ENCODE results near the gene ADARB1.
"Not testable (repeated sequence)": the region's sequence is repeated elsewhere in the genome, so short reads cannot be mapped to it uniquely, and the experiment has no call there.

Gene ADARB1, protein sequence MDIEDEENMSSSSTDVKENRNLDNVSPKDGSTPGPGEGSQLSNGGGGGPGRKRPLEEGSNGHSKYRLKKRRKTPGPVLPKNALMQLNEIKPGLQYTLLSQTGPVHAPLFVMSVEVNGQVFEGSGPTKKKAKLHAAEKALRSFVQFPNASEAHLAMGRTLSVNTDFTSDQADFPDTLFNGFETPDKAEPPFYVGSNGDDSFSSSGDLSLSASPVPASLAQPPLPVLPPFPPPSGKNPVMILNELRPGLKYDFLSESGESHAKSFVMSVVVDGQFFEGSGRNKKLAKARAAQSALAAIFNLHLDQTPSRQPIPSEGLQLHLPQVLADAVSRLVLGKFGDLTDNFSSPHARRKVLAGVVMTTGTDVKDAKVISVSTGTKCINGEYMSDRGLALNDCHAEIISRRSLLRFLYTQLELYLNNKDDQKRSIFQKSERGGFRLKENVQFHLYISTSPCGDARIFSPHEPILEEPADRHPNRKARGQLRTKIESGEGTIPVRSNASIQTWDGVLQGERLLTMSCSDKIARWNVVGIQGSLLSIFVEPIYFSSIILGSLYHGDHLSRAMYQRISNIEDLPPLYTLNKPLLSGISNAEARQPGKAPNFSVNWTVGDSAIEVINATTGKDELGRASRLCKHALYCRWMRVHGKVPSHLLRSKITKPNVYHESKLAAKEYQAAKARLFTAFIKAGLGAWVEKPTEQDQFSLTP

DNA sequence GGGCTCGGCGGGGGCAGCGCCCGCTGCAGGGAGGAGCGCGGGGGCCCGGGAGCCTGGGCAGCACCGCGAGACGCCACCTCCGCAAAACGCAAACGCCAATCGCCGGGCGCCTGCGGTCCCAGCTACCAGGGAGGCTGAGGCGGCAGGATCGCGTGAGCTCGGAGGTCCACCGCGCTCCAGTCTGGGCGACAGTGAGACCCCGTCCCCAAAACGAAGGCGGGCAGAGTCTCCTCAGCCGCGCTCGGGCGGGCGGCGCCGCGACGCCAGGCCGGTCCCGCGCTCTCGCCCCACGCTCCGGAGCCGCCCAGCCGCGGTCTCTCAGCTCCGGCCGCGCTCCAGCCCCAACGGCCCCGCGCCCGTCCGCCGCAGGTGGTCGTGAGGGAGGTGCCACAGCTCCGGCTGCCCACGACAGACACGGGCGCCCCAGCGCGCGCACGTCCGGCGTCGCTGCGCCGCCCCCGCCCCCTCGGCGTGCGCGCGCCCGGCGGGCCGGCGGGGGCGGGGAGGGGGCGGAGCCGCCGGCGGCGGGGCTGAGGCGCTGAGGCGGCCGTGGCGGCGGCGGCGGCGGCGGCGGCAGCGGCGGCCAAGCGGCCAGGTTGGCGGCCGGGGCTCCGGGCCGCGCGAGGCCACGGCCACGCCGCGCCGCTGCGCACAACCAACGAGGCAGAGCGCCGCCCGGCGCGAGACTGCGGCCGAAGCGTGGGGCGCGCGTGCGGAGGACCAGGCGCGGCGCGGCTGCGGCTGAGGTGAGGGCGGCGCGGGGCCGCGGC lies at the start of gene ADARB1:
Gene ADARB1 (plus strand): TSS at position 533 of the 770 bp plus-strand sequence. CDS start 97,077 bp downstream, outside the sequence.
- DNase-seq (ENCODE audit: low read depth) = peak; percentile 87
- H3K4me1 ChIP-seq (ENCODE audit: control insufficient read depth, insufficient read depth, low read length) = peaks cover 17% of the 10 kb centered on the region

DNA sequence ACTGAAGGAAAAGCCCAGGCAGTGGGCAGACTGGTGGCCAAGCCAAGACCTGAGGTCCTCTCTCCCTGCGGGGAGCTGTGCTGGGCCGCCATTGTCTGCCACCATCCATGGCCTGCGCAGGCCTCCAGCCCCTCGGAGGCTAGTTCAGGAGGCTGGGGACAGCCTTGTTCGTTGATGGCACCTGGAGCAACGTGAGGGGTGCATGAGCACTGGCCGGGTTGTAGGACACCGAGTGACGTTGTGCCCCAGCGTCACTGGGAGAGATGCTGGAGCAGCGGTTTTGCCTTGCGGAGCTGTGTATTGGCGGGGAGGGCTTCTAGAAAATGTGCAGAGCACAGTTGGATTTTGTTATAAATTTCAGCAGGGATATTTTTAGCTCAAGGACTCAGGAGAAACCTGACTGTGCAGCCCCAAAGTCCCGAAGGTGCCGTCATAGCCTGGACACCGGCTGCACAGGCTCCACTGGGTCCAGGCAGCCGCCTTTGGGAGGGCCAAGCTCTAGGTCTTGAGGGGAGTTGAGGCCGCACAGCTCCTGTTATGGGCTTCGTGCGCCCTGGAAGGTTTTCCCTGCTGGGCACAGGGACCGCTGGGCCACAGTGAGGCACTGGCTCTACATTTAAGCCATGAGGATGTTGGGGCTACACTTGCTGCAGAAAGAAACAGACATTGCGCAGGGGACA lies 48.2 kb upstream of the ADARB1 start:
- Histone ChIP-seq H3K4me1 (ENCODE audit: control insufficient read depth, insufficient read depth, low read length) (peaks cover 20% of the 10 kb centered on the region), H3K9me3 (ENCODE audit: control insufficient read depth, low read length) (peaks cover 22% of the 10 kb centered on the region), H3K9ac (ENCODE audit: low read length) (no peak overlapping the region), H3K36me3 (ENCODE audit: control insufficient read depth, insufficient read depth, low read length, severe bottlenecking) (no peaks in the 10 kb centered on the region), H3K4me3 (ENCODE audit: low read length) (no peak overlapping the region), H3K27me3 (replicated peaks; ENCODE audit: control insufficient read depth, insufficient read depth, low read length) (peaks cover 2% of the 10 kb centered on the region)
- no peak for DNase-seq (ENCODE audit: low read depth)

More for the DNA sequence above, at the start of gene ADARB1:
- no peaks in the 10 kb centered on the region for H3K9me3 ChIP-seq (ENCODE audit: control insufficient read depth, low read length)
- no peaks in the 10 kb centered on the region for H3K36me3 ChIP-seq (ENCODE audit: control insufficient read depth, insufficient read depth, low read length, severe bottlenecking)
- peak within 1 kb of the TSS; percentile 92 for H3K4me3 ChIP-seq (ENCODE audit: low read length)
- H3K27me3 ChIP-seq (replicated peaks; ENCODE audit: control insufficient read depth, insufficient read depth, low read length) = no peaks in the 10 kb centered on the region
- H3K9ac ChIP-seq (ENCODE audit: low read length) = peak within 1 kb of the TSS; percentile 93

DNA sequence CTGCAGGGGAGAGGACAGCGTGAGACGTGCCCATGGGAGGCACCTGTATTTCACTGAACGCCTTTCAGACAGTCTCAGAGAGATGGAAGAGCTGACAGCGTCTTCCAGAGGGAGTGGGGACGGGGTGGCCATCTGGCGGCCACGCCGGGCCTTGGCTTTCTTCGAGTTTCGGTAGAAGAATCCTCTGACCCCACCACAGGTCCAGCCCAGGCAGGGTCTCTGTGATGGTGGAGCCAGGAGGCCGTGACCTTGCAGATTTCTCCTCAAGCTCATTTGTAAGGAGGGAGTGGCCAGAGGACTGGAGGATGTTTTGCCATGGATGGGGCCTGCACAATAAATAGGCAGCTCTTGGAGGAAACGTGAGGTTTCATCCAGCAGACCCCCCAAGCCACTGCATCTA lies 47.6 kb upstream of the ADARB1 start:
- no peak for DNase-seq (ENCODE audit: low read depth)
- peaks cover 2% of the 10 kb centered on the region for H3K27me3 ChIP-seq (replicated peaks; ENCODE audit: control insufficient read depth, insufficient read depth, low read length)
- H3K4me3 ChIP-seq (ENCODE audit: low read length) = no peak overlapping the region
- peaks cover 22% of the 10 kb centered on the region for H3K9me3 ChIP-seq (ENCODE audit: control insufficient read depth, low read length)
- no peak overlapping the region for H3K9ac ChIP-seq (ENCODE audit: low read length)
- no peaks in the 10 kb centered on the region for H3K36me3 ChIP-seq (ENCODE audit: control insufficient read depth, insufficient read depth, low read length, severe bottlenecking)
- H3K4me1 ChIP-seq (ENCODE audit: control insufficient read depth, insufficient read depth, low read length) = peaks cover 26% of the 10 kb centered on the region

DNA sequence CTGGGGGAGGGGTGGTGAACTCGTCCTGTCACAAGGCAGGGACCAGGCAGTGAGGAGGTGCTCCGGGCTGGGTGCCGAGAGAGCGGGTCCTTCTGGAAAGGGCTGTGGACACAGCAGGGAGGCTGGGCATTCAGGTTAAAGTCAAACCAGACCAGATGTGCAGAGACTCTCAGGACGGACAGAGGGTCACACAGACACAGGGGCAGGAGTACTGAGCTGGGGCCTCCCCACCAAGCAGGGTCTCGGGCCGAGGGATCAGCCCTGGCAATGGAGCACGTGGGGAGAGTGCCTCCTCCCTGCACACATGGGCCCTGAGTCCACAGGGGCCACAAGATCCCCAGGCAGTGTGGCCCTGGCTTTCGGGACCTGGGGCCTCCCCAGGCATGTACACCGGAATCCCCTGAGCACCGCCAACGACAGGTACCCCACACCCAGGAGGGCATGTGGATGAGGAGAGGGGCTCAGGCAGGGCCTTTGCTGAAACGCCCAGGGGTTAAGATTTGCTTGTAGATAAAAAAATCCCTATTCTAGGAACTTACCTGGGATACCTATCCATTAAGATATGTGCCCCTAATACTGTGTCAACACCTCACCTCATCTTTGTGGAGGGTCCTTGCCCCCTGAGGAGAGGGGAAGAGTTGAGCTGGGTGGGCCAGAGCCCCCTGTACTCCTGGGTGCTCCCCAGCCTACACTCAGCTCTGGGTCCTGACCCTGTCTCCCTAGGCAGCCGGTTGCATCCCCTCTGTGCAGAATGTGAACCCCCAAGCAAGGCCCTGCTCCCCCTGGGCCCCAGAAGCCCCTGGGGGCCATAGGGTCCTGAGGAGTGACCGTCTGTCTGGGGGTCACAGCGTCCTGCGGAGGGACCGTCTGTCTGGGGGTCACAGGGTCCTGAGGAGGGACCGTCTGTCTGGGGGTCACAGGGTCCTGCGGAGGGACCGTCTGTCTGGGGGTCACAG lies 46.9 kb upstream of the ADARB1 start:
- H3K9me3 ChIP-seq (ENCODE audit: control insufficient read depth, low read length) = peaks cover 21% of the 10 kb centered on the region
- H3K9ac ChIP-seq (ENCODE audit: low read length) = no peak overlapping the region
- no peak for DNase-seq (ENCODE audit: low read depth)
- no peaks in the 10 kb centered on the region for H3K36me3 ChIP-seq (ENCODE audit: control insufficient read depth, insufficient read depth, low read length, severe bottlenecking)
- no peak overlapping the region for H3K4me3 ChIP-seq (ENCODE audit: low read length)
- peaks cover 2% of the 10 kb centered on the region for H3K27me3 ChIP-seq (replicated peaks; ENCODE audit: control insufficient read depth, insufficient read depth, low read length)
- peaks cover 29% of the 10 kb centered on the region for H3K4me1 ChIP-seq (ENCODE audit: control insufficient read depth, insufficient read depth, low read length)

DNA sequence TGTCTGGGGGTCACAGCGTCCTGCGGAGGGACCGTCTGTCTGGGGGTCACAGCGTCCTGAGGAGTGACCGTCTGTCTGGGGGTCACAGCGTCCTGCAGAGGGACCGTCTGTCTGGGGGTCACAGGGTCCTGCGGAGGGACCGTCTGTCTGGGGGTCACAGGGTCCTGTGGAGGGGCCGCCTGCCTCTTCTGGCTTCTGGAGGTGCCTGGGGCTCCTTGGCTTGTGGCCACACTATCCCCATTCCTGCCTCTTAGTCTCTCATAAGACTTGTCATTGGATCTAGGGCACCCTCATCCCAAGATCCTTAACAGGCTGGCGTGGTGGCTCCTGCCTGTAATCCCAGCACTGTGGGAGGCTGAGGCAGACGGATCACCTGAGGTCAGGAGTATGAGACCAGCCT lies 45.7 kb upstream of the ADARB1 start:
- H3K9ac ChIP-seq (ENCODE audit: low read length); H3K36me3 ChIP-seq (ENCODE audit: control insufficient read depth, insufficient read depth, low read length, severe bottlenecking); H3K4me3 ChIP-seq (ENCODE audit: low read length); H3K9me3 ChIP-seq (ENCODE audit: control insufficient read depth, low read length); DNase-seq (ENCODE audit: low read depth); H3K27me3 ChIP-seq (replicated peaks; ENCODE audit: control insufficient read depth, insufficient read depth, low read length): not testable (repeated sequence)
- peaks cover 40% of the 10 kb centered on the region for H3K4me1 ChIP-seq (ENCODE audit: control insufficient read depth, insufficient read depth, low read length)

DNA sequence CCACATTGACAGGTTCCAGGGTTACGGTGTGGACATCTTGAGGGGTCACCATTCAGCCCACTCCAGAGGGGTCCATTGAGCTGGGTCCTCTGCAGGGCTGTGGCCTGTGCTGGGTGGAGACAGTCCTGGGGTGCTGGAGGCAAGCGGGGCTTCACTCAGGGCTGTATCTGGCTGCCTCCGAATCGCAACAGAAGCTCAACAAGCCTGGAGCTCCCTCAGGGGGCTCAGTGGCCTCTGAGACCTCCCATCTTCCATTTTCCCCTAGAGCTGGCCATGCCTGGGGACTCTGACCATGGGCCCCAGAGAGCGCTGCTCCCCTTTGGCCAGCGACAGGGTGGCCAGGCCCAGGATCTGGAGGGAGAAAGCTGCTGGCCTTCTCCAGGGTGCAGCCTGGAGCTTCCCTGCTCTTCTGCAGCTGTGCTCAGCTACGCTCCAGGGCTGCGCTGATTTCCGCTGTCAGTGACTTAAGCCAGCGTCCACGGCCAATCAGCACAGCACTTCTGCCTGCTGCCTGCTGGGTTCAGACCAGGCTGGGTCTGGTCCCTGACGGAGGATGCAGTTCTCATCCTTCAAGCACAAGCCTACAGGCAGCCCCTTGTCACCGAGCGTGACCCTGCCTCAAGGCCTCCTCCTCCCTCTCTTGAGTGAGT lies 45.0 kb upstream of the ADARB1 start:
- H3K4me3 ChIP-seq (ENCODE audit: low read length) = no peak overlapping the region
- H3K4me1 ChIP-seq (ENCODE audit: control insufficient read depth, insufficient read depth, low read length) = peaks cover 47% of the 10 kb centered on the region
- H3K36me3 ChIP-seq (ENCODE audit: control insufficient read depth, insufficient read depth, low read length, severe bottlenecking) = no peaks in the 10 kb centered on the region
- peaks cover 2% of the 10 kb centered on the region for H3K27me3 ChIP-seq (replicated peaks; ENCODE audit: control insufficient read depth, insufficient read depth, low read length)
- DNase-seq (ENCODE audit: low read depth) = no peak
- peaks cover 5% of the 10 kb centered on the region for H3K9me3 ChIP-seq (ENCODE audit: control insufficient read depth, low read length)
- H3K9ac ChIP-seq (ENCODE audit: low read length) = peak overlapping the region; percentile 75

DNA sequence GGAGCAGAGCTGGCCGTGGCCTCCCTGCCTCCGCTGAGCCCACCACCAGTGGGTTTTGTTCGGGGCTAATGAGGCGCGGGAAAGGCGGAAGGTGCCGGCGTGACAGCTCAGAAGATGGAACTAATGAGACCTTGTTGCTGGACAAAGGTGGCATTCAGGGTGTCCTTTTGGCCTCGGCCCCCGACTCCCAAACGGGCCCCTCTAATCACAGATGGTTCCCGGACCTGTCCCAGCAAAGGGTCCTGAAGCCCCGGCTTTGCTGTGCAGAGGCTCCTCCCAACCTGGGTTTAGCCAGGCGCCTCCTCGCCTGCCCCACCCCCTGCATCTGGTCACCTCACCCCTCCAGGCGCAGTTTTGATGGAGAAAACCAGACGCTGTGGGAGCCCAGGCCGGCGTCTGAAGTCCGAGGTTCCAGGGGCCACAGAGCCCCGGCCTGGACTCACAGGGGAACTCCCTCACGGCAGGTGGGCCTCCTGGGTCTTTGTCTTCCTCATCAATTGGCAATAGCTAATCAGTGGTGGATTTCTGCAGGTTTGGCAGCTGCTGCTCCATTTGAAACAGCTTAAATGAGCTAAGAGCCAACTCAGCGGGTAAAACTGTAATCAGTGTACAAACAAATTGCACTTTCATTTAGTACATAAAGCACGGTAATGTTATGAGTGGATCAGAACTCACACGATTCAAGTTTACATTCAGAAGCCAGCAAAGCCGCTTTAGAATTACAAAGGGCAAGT lies 44.3 kb upstream of the ADARB1 start:
- Histone ChIP-seq H3K4me3 (ENCODE audit: low read length) (peak overlapping the region; percentile 51), H3K36me3 (ENCODE audit: control insufficient read depth, insufficient read depth, low read length, severe bottlenecking) (no peaks in the 10 kb centered on the region), H3K9me3 (ENCODE audit: control insufficient read depth, low read length) (peaks cover 2% of the 10 kb centered on the region), H3K27me3 (replicated peaks; ENCODE audit: control insufficient read depth, insufficient read depth, low read length) (peaks cover 2% of the 10 kb centered on the region), H3K4me1 (ENCODE audit: control insufficient read depth, insufficient read depth, low read length) (peaks cover 54% of the 10 kb centered on the region), H3K9ac (ENCODE audit: low read length) (peak overlapping the region; percentile 75)
- no peak for DNase-seq (ENCODE audit: low read depth)

DNA sequence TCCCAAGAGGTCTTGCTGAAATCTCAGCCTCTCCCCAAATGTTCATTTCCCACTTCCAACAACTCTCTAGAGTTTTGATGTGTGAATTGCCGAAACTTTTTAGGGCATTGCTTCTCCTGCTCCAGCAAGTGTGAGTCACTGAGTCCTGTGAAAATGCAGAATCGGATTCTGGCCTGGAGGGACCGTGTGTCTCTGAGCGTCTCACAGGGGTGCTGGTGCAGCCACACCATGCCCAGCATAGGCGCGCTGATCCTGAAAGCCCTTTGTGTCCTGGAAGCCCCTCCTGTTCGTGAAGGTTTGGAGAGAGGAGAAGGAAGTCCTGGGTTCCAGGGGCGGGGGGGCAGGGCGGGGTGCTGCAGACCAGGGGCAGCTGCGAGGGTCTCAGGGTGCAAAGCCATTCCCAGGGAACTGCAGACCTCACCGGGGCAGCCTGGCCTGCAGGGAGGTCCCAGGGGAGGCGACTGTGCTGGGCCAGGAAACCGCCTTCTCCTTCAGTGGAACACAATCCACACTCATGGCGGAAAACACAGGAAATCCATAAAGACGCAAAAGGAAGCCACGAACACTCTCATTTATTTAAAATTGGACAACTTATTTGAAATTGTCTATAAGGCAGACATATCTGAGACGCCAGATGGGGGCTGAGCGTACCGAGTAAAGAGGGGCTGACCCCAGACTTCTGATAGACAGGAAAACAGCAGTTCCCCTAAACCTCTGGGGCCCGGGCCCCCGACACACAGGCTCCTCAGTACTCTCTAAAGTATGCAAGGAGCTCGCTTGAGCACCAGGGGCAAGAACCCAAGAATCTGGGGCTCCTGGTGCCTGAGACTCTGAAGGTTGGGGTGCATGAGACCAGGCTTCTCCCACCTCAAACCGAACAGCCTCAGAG lies 43.5 kb upstream of the ADARB1 start:
- peak overlapping the region; percentile 75 for H3K9ac ChIP-seq (ENCODE audit: low read length)
- no peaks in the 10 kb centered on the region for H3K36me3 ChIP-seq (ENCODE audit: control insufficient read depth, insufficient read depth, low read length, severe bottlenecking)
- peaks cover 2% of the 10 kb centered on the region for H3K27me3 ChIP-seq (replicated peaks; ENCODE audit: control insufficient read depth, insufficient read depth, low read length)
- peaks cover 4% of the 10 kb centered on the region for H3K9me3 ChIP-seq (ENCODE audit: control insufficient read depth, low read length)
- H3K4me1 ChIP-seq (ENCODE audit: control insufficient read depth, insufficient read depth, low read length) = peaks cover 59% of the 10 kb centered on the region
- peak overlapping the region; percentile 51 for H3K4me3 ChIP-seq (ENCODE audit: low read length)
- no peak for DNase-seq (ENCODE audit: low read depth)
